CD4-positive, alpha-beta T cell treated with Interferon alpha-2 for 1 hour (primary cell): ENCODE data around the gene ABCB9.
"Not testable (repeated sequence)": the region's sequence is repeated elsewhere in the genome, so short reads cannot be mapped to it uniquely, and the experiment has no call there.

Experiments used
- DNase-seq, 2 donors: peaks; one replicate each; pipeline ENCODE4 v3.0.0-alpha.2; 2020 to 2022

ABCB9 gene

GRCh38 chr12:122965851-122966742 is at the start of gene ABCB9:
TSS of gene ABCB9 (minus strand) at chr12:122966463. CDS start at chr12:122960235, 6,228 bp downstream.
- DNase-seq: peak; percentile 92 to 97

GRCh38 chr12:123014473-123014872 is 48.2 kb upstream of the ABCB9 start:
- not testable (repeated sequence) for DNase-seq

- no peak for DNase-seq
Observed at GRCh38 chr12:123013185-123014095, 47.2 kb upstream of the ABCB9 start.

GRCh38 chr12:123011701-123012100 is 45.4 kb upstream of the ABCB9 start:
- DNase-seq: no peak

- DNase-seq: no peak
Observed at GRCh38 chr12:123010681-123011080, 44.4 kb upstream of the ABCB9 start.

- DNase-seq: no peak
Observed at GRCh38 chr12:123010110-123010509, 43.8 kb upstream of the ABCB9 start.

GRCh38 chr12:123006977-123007376 is 40.7 kb upstream of the ABCB9 start:
- no peak for DNase-seq

GRCh38 chr12:123005081-123005626 is 38.9 kb upstream of the ABCB9 start:
- DNase-seq: no peak

GRCh38 chr12:123004287-123004686 is 38.0 kb upstream of the ABCB9 start:
- no peak for DNase-seq

- DNase-seq: no peak
Observed at GRCh38 chr12:123003257-123003656, 37.0 kb upstream of the ABCB9 start.

GRCh38 chr12:123001464-123001863 is 35.2 kb upstream of the ABCB9 start:
- no peak for DNase-seq

GRCh38 chr12:123000578-123000977 is 34.3 kb upstream of the ABCB9 start:
- no peak for DNase-seq

- DNase-seq: no peak
Observed at GRCh38 chr12:122999986-123000420, 33.7 kb upstream of the ABCB9 start.

- no peak for DNase-seq
Observed at GRCh38 chr12:122999196-122999946, 33.1 kb upstream of the ABCB9 start.

GRCh38 chr12:122998316-122998715 is 32.1 kb upstream of the ABCB9 start:
- DNase-seq: no peak

GRCh38 chr12:122997343-122998250 is 31.3 kb upstream of the ABCB9 start:
- no peak for DNase-seq

- no peak for DNase-seq
Observed at GRCh38 chr12:122996621-122997342, 30.5 kb upstream of the ABCB9 start.

GRCh38 chr12:122996188-122996601 is 29.9 kb upstream of the ABCB9 start:
- DNase-seq: no peak

GRCh38 chr12:122995503-122996187 is 29.4 kb upstream of the ABCB9 start:
- DNase-seq: no peak
